Measurements from ENCODE around the gene CCDC174.
A peak's percentile ranks its signal among the peaks of the same experiment; 100 is the strongest.

Gene CCDC174

DNA sequence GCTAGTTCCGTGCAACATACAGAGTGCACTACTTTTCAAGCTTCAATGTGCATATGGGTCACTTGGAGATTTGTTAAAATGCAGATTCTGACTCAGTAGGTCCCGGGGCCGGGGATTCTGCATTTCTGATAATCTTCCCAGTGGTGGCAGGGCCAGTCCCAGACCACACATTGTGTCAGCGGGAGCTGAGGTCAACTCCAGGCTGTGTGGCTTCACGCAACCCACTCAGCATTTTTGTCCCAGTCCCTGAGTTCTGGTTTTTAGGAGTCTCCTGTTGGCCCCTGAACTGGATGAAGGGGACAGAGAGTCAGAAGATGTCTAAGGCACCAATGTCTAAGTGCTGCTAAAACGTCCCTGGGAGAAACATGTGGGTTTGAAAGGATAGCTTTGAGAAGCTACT lies 26.1 kb upstream of the CCDC174 start:
- DNase-seq (ENCODE audit: low read depth in 2 of 2): no peak

DNA sequence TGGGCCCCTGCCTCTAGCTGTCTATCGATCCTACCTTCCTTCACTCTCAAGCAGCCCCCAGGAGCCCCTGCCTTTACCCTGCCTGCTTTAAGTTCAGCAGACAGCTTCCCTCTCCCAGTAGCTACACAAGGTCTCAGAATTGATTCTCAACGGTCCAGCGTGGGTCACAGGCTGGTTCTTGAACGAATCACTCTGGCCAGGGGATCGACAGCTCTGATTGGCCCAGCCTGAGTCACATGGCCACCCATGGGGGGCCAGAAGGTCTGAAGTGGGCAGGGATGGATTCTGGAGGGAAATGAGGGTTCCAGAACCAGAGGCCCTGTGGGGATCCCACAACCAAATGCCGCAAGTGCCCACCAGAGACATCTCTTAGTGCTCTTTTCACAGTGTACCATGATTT lies 23.7 kb upstream of the CCDC174 start:
- no peak for DNase-seq (ENCODE audit: low read depth in 2 of 2)

DNA sequence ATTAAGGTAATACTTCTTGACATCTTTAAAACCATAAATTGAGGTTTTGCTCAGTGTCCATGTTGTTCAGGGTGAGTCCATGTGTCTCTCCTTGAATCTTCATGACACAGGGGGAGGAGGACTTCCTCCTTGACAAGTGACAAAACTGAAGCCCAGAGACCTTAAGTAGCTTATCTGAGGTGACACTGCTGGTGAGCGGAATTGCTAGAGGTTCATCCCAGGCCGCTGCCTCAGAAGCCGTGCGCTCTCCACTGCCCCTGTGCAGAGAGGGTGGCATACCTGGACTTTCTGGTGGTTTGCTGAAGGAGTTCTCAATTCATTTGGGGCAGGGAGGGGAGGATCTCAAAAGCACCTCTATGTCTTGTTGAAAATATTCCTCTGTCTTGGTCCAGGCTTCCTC lies 23.2 kb upstream of the CCDC174 start:
- no peak for DNase-seq (ENCODE audit: low read depth in 2 of 2)

DNA sequence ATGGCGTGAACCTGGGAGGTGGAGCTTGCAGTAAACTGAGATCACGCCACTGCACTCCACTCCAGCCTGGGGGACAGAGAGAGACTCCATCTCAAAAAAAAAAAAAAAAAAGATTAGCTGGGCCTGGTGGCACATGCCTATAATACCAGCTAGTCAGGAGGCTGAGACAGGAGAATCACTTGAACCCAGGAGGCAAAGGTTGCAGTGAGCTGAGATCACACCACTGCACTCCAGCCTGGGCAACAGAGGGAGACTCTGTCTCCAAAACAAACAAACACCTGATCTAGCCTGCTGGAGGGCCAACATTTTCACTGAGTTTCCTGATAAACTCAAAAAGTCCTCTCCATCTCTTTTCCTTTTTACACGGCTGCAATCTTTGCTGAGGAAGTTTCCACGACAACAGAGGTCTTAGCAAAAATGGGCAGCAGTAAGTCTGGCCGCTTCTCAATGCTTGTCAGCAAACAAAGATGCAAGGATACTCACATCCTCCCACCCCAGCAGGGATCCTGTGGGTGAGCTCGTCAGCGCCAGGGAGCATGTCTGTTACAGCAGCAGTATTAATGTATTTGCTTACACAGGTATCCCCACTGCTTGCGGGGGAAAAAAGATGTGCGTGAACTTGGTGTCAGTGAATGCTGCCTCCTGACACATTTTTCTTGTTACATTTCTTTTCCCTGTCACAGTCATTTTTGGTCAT lies 21.0 kb upstream of the CCDC174 start:
- no peak for DNase-seq (ENCODE audit: low read depth in 2 of 2)

DNA sequence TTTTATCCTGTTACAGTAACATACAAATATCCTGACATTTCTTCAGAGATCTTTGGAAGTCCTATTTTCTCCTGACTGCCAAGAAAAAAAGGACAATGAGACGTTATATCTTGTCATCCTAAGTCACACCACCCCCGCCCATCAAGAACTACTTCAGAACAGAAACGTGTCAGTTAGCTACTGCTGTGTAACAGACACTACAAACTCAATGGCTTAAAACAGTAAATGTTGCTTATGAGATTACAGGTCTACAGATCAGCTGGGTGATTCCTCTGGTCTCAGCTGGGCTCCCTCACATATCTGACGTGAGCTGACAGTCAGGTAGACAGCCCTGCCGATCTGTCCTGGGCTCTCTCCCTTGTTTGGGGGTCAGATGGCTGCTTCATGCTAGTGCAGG lies 20.5 kb upstream of the CCDC174 start:
- DNase-seq (ENCODE audit: low read depth in 2 of 2): no peak

DNA sequence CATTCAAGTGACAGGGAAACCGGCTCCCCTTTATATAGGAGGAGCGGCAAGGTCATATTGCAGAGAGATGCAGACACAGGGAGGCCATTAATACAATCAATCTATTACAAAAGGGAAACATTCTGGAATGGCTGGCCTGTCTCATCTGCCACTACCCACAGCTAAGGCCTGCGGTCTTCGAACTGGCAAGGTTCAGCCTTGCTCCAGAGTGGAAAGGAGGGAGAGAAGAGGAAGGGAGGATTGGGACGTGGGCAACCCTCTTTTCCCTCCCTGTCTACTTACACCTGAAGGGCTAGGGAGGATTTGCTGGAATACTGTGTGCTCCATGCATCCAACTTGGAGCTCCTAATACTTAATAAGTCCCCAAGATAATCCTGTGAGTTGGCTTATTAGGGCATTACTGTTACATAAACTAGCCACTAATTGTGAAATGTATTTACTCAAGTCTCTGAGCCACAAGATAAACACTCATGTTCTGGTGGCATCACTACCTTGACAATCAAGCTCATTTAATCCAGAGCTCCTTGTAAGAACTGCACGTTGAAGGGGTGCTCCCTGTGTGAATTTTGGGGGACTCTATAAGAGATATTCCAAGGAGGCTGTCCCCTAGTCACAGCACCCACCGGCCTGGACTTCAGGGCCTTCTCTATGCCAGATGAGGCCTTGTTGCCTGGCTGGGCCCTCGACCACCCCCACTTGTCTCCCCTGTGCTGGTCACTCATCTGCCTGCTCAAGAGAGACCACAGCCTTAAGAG lies 19.7 kb upstream of the CCDC174 start:
- DNase-seq (ENCODE audit: low read depth in 2 of 2): no peak

DNA sequence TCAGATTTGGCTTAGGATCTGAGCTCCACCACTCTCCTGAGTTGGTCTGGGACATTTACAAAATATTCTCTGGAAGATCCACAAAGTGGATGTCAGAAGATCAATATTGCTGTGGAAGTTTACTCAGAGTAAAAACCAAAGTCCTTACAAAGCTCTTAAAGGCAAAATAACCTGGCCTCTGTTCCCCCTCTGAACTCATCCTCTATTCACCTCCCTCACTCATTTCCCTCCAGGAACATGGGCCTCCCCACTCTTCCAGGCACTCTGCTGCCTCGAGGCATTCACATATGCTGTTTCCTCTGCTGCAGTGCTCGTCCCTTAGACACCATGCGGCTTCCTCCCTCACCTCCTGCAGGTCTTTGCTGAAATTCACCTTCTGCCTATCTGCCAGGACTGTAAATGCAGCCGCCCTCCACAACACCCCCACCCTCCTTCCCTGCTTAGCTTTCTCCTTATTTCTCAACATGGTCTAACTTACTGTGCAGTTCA lies 19.1 kb upstream of the CCDC174 start:
- DNase-seq (ENCODE audit: low read depth in 2 of 2): no peak

DNA sequence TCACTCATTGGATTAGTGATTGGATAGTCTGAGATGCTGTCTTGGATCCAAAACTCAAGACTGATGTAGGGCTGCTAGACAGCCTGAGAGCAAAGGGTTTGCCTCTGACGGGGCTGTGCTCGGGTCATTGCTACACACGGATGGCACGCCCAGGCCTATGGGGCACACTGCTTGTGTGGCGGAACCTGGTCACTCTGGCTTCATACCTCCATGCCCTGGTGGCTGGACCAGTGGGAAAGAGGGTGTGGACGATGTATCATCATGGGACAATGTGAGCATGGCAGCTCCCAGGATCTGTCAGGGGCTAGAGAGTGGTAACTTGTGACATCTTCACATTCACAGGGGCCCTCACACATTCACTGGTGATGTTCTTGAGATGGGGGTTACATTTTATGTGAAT lies 18.1 kb upstream of the CCDC174 start:
- DNase-seq (ENCODE audit: low read depth in 2 of 2): no peak

DNA sequence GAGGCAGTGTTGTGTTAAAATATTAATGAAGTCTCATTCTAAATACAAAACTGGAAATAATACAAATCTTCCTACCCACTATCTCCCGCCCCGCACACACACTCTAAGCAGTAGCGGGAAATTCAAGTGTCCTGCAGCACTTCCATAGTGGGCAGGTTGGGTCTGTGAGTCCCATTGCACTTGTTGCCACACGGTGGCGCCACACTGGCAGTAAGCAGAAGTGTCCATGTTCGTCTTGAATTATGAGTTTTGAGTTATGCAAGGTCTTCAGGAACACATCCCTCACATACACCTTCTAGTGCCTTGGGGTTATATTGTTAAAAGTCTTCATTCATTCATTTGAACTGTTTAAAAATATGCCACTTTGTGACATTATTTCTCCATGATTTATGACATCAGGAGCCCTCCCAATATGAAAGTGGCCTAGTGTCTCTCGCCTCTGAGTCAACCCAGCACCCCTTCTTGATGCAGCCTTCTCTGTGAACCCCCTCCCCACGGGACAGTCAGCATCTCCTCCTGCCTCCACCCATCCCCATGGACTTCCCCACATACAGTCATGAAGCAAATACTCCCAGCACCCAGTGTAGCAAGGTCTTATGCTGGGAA lies 17.6 kb upstream of the CCDC174 start:
- DNase-seq (ENCODE audit: low read depth in 2 of 2): peak in 1 of 2 experiments; percentile 5

DNA sequence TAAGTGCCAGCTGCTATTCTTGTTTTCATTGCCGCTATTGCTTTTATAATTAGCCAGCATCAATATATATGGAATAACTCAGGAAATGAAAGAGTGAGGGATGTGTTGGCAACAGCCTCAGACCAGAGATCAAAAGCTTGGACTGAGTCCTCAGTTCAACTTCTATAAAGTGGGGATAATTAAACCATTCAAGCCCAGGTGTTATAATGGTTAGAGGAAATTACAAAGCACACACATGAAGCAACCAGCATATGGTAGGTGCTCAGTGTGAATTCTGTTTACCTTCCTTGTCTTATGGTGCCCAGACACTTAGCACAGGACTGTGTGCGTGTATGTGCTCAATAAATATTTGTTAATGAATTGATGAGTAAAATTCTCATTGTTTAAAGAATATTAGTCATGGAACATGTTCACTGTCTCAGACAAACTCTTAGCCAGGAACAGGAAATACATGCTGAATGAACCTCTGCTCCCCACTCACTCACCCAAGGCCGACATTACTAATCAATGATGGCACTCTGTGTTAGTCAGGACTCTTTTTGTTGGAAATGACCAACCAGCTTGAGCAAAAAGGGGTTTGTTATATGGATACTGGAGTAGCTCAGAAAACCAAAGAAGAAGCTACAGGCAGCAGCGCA lies 16.7 kb upstream of the CCDC174 start:
- no peak for DNase-seq (ENCODE audit: low read depth in 2 of 2)

DNA sequence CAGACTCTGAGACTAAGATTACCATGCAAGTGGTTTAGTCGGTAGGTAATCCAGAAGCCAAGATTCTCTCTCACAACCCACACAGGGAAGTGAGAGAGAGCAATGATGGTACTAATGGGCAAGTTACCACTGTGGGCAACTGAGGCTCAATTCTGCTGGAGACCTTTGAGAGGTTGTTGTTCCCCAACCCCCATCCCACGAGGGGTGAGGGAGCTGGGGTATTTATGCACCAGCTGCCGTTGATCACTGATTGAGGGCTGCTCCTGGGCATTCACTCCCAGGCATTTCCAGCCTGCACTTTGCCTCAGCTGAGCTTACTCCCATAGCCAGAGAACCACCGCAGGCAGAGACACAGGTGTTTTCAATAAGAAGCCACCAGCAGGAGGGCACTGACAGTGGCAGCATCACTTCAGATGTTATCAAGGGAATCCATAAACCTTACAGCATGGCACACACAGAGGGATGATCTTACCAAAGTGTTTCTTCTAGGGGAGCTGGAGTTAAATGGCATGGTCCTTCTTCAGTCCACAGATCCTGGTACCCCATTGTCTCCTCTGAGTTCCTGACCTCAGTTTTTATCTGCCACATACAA lies 15.0 kb upstream of the CCDC174 start:
- no peak for DNase-seq (ENCODE audit: low read depth in 2 of 2)

DNA sequence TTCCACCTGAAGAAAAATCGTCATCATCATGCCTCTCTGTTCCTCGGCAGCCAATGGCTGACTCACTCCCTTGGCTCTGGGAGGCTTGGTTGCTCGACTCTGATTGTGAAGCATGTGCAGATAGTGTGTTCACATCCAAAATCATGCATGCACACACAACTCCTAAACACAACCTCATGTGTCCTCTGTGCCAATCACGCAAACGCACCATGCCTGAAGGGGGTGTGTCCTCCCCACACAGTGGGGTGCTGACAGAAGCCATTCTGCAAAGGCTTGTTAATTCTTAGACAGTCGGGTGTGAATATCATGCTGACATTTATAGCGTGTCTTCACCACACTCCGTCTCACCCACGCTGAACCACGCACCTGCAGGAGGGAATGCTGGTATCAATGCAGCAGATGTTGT lies 11.4 kb upstream of the CCDC174 start:
- no peak for DNase-seq (ENCODE audit: low read depth in 2 of 2)

DNA sequence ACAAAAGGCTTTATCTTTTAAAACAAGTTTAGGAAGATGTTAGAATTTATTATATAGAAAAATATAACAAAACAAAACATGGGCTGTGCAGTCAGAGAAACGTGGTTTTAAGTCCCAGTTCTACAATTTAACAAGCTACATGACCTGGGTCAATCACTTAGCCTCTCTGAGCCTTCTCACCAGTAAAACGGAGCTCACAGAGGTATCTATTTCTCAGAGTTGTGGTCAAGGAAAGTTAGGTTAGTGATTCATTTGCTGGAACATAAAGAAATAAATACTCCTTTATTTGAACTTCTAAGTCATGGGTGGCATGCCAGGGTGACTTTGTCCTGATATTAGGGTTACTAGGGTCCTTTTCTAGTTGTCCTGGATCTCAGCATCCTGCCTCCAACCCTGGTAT lies 10.8 kb upstream of the CCDC174 start:
- DNase-seq (ENCODE audit: low read depth in 2 of 2): no peak

DNA sequence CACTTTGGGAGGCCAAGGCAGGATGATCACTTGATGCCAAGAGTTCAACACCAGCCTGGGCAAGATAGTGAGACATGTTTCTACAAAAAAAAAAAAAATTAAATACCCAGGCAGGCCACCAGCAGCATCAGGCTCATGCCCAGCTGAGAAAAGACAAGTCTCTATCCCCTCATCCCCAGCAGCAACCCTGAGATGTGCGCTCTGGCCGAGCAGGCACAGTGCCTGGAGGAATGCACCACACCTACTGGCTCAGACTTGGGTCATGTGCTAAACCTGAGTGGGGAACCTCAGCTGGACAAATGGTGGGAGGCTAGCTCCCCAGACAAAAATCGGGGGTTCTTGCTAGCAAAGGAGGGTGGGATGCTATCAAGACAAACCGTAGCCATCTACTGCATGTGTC lies 10.2 kb upstream of the CCDC174 start:
- no peak for DNase-seq (ENCODE audit: low read depth in 2 of 2)

DNA sequence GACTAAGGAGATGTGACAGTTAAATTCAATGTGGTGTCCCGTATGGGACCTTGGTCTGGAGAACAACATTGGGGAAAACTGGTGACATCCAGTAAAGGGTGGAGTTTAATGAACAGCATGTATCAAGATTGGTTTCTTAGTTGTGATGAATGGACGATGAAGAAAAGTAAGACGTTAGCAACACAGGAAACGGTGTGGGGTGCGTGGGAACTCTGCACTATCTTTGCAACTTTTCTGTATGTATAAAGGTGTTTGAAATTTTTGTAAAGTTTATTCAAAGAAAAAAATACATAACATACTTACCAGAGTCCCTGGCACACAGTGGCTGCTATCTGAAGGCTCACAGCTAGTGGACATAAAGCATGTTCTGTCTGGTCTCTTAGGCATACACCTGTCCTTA lies 6.1 kb upstream of the CCDC174 start:
- no peak for DNase-seq (ENCODE audit: low read depth in 2 of 2)

DNA sequence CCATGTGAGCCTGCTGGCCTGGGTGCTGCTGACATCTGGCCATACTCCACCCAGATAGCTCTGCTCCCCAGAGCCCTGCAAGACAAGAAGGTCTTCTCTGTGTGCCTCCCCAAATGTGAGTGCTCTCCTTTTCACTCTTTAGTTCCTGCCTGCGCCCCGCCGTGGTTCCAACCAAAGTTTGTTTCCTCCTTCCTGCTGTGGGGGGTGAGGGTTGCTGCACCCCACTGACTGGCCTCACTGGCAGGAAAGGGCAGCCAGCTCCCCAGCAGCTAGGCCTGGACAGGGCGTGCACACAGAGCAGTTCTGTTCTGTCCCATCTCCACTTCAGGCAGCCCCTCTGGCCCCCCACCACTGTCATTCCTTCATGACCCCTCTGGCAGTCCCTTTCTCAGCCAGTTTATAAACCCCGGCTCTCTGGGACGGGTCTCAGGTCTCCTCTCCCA lies 5.4 kb upstream of the CCDC174 start:
- DNase-seq (ENCODE audit: low read depth in 2 of 2): no peak

DNA sequence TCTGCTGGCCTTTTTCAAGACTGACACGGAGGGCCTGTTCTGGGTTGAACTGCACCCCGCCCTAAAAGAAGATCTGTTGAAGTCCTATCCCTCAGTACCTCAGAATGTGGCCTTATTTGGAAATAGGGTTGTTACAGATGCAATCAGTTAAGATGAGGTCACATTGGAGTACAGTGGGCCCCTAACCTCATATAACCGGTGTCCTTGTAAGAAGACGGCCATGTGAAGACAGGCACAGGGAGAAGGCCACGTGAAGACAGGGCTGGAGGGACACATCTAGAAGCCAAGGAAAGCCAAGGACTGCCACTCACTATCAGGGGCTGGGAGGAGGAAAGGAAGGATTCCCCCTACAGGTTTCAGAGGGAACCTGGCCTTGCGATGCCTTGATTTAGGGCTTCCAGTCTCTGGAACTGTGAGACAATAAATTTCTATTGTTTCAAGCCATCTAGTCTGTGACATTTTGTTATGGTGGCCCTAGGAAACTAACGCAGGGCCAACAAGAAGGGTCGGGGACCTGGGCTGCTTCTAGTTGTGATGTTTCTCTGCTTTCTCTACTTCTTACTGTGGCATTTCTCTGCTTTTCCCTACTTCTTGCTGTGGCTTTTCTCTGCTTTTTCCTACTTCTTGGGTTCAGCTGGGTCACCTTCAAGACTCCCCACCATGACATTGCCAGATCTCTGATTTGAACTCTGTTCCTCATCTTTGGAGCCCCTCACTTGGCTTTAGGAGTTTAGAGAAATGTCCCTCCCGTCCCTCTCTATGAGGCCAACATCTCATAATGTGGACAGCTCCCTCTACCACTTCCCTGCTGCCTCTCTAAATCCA lies 4.8 kb upstream of the CCDC174 start:
- DNase-seq (ENCODE audit: low read depth in 2 of 2): no peak

DNA sequence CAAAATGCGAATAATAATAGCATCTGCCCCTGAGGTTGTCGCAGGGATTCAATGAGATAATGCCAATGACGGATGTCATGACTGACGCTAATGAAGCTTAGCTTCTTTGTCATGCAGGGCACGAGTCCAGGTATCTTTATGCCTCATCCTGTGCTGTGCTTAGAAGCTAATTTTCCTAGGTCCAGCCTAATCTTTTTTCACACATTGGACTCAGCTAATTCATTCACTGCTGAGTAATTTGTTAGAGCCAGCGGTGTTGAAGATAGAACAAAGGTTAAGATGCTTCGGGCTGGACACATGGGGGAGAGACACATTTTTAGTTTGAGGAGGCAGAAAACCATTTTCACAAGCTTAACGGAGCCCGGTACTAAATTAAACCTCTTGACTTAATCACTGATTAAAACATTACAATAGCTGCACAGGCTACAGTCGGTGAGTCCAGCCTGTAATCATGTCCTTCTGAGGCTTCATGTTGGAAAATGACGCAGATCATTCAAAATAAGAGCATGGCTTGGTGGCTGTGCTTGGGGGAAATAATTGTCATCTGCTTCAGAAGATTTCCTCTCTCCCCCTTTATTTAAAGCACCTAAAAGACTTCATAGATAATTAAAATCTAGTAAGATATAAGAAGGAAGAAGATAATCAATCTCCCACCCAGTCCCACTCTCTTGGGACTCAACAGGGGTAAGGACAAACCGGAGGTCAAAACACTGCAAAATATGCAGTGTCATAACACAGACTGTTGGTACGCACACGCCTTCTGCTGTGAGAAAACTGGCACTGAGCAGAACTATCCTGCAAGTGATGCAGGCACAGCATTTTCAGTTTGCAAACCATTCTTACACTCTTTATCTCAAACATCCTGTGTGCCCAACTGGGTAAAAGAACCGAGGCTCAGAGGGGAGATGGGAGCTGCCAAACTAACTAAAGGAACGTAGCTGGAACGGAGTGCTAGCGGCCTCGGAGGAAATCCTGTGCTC lies 3.3 kb upstream of the CCDC174 start:
- no peak for DNase-seq (ENCODE audit: low read depth in 2 of 2)

DNA sequence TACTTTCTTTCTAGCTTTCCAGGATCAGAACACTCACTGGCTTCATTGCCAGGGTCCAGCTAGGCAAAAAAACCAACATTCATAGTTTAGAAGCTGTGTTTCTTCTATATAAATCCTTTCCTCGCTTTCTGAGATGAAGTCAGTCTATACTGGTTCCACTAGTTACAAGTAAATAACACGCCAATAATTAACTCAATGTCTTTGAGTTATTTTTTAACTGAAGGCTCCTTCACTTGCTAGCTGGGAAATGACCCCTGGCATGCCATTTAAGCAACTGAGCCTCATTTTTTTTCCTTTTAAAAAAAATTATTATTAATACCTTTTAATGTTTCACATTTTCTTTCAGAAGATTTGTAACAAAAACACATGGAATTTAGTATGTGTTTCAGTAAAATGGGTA lies 2.1 kb upstream of the CCDC174 start:
- DNase-seq (ENCODE audit: low read depth in 2 of 2): no peak

DNA sequence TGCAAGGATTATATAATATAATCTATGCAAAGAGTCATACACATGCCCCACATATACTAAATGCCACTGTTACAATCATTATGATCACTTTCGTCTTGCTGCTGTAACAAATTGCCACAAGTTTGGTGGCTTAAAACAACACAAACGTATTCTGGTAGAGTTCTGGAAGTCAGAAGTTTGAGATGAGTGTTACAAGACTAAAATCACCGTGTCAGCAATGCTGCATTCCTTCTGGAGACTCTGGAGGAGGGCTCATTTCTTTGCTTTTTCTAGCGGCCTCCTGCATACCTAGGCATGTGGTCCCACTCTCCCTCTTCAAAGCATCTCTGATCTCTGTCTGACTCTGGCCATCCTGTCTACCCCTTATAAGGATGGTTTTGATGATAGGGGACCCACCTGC lies 1.4 kb upstream of the CCDC174 start:
- DNase-seq (ENCODE audit: low read depth in 2 of 2): no peak

All from fibroblast of skin of left quadriceps (primary cell).